ENCODE measurements around the gene RSBN1L.

RSBN1L gene

GRCh38 chr7:77811516-77812289, 115.4 kb downstream of the RSBN1L start:
- no peak for DNase-seq

DNA sequence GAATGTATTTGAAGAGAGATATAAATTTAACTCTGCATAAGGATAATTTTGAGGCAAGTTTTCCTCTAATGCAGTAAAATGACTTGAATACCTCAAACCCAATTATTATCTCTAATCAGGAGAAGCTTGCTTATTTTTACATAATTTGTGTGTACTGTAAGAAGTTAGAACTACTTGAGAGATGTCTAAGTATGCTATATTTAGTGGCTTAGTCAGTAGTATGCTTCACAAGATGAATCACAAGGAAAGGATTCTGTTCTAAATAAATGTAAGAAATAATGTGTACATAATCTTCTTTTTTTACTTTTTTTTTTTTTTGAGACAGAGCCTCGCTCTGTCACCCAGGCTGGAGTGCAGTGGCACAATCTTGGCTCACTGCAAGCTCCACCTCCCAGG, 116.0 kb downstream of the RSBN1L start:
- DNase-seq, result no peak

DNA sequence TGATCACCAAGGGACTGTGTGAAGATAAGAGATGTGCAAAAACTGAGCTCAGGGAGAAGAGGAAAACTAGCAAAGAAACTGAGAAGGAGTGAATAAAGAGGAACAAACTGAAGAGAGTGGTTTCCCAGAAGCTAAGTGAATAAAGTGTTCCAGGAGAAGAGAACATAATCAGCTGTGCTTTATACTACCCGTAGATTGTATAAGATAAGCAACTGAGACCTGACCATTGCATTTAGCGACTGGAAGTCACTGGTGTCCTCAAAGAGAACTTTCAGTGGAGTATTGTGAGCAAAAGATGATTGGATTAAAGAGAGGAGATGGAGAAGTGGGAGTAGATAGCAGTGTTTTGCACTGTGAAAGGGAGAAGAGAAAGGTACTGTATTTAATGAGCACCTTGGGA, 116.9 kb downstream of the RSBN1L start:
- no peak for DNase-seq

DNA sequence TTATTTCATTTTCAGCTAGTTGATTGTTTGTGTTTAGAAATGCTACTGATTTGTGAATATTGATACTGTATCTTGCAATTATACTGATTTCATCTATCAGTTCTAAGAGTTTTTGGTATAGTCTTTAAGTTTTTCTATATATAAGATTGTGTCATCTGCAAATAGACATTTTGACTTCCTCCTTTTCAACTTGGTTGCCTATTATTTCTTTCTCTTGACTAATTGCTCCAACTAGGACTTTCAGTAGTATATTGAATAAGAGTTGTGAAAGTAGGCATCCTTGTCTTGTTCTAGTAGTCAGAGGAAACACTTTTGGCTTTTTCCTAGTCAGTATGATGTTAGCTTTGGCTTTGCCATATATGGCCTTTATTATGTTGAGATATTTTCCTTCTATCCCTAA, 122.8 kb downstream of the RSBN1L start:
- no peak for DNase-seq

GRCh38 chr7:77820967-77821366, 124.7 kb downstream of the RSBN1L start:
- DNase-seq, result no peak

- DNase-seq, result no peak
Observed at GRCh38 chr7:77822269-77822668, 126.0 kb downstream of the RSBN1L start.

GRCh38 chr7:77823787-77824186, 127.5 kb downstream of the RSBN1L start:
- DNase-seq, result no peak

DNA sequence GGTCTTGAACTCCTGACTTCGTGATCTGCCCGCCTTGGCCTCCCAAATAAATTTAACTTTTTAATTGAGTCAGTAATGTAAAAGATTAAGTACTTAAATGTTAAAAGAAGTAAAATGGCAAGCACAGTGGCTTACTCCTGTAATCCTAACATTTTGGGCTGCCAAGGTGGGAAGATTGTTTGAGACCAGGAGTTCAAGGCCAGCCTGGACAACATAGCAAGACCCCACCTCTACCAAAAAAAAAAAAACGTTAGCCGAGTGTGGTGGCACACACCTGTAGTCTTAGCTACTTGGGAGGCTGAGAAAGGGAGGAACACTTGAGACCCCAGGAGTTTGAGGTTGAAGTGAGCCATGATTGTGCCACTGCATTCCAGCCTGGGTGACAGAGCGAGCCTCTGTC, 128.4 kb downstream of the RSBN1L start:
- DNase-seq, result no peak

GRCh38 chr7:77825131-77825530, 128.9 kb downstream of the RSBN1L start:
- DNase-seq, result no peak

DNA sequence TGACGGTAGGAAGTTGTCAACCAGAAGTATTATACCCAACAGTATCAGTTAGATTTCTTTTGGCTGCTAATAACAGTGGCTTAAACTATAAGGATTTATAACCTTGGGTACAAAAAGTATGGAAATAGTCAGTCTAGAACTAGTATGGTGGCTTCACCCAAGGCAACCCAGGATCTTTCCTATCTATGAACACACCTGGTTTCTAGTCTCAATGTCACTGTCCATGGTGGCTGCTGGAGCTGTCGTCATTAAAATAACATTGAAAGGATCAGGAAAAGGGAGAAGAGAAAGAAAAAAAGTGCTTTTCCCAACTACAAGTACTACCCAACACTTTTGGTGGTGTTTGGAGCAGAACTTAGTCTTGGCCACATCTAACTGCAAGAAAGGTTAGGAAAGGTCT, 130.0 kb downstream of the RSBN1L start:
- DNase-seq, result no peak

GRCh38 chr7:77827999-77828398, 131.7 kb downstream of the RSBN1L start:
- DNase-seq, result no peak

- no peak for DNase-seq
Observed at GRCh38 chr7:77830649-77831355, 134.5 kb downstream of the RSBN1L start.

DNA sequence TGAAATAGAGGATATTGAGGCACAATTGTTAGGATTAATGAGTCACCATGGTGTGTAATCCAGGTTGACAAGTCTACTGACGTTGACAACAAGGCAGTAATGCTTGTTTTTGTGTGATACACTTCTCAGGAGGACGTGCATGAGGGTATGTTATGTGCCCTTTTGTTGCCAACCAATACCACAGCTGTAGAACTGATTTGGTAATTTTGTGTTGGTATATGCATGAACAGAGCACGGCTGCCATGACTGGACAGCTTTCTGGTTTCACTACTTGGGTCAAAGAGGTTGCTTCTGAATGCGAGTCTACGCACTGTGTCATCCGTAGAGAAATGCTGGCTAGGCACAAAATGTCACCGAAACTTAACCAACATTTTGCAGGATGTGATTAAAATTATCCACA, 135.2 kb downstream of the RSBN1L start:
- no peak for DNase-seq

GRCh38 chr7:77831953-77832352, 135.7 kb downstream of the RSBN1L start:
- DNase-seq, result no peak
